ENCODE results near the gene RACGAP1. TPM values are rescaled to one million over a fixed set of nuclear protein-coding genes. Genes with fewer than 3 reads are reported as not detected.

RACGAP1 gene
- total RNA-seq, 4 donors from 2014 or later = 20.1 to 44.7 (median 33.6) TPM

DNA sequence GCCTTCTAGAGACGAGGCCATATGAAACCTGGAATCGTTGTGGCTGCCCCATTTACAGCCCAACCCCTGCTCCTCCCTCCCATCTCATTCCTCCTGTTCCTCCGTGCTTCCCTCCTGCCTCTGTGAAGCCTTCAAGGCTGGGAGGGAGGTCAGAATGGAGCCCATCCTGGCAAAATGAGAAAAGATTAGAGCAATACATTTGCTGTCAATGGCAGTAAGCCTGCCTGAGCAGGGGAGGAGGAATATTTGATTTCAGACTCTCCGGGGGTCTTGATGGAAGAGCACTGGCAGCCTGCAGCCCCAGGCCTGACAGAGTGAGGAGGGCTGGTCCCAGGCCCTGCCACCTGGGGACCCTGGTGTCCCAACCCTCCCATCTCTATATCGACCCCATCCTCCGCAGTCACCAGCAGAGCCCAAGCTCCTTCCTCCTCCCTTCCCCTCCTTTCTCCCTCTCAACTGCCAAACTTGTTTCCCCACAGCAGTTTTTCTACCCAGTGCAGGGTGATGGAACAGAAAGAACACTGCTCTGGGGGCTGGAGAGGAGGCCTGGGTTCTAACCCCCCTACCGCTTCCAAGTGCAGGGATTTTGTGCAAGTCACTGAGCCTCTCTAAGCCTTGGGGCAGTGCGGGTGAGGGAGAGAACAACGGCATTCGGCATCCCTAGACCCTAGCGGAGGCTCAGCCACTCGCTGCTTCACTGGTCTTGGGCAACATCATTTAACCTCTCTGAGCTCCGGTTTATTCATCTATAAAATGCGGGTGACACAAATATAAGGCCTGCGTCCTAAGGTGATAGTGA, 16.0 kb upstream of the RACGAP1 start:
- Histone ChIP-seq H3K36me3 (no peaks in the 10 kb centered on the region), H3K4me3 (no peak overlapping the region), H3K27me3 (no peaks in the 10 kb centered on the region), H3K27ac (no peak overlapping the region), H3K4me1 (peaks cover 9 to 17% (median 10%) of the 10 kb centered on the region in 3 donors), H3K9me3 (no peaks in the 10 kb centered on the region)
- no peak for DNase-seq
- 85 to 86% methylated on average over 13 to 14 of the region's 15 CpGs for WGBS, 2 donors
- TF ChIP-seq, protein P1, sequence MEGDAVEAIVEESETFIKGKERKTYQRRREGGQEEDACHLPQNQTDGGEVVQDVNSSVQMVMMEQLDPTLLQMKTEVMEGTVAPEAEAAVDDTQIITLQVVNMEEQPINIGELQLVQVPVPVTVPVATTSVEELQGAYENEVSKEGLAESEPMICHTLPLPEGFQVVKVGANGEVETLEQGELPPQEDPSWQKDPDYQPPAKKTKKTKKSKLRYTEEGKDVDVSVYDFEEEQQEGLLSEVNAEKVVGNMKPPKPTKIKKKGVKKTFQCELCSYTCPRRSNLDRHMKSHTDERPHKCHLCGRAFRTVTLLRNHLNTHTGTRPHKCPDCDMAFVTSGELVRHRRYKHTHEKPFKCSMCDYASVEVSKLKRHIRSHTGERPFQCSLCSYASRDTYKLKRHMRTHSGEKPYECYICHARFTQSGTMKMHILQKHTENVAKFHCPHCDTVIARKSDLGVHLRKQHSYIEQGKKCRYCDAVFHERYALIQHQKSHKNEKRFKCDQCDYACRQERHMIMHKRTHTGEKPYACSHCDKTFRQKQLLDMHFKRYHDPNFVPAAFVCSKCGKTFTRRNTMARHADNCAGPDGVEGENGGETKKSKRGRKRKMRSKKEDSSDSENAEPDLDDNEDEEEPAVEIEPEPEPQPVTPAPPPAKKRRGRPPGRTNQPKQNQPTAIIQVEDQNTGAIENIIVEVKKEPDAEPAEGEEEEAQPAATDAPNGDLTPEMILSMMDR (IDR thresholded peaks at IDR 0.05) = no peak
- no peak for TF ChIP-seq POLR2A (IDR thresholded peaks at IDR 0.05)
- intact Hi-C loops (cut with DNase I) = no loop called here

DNA sequence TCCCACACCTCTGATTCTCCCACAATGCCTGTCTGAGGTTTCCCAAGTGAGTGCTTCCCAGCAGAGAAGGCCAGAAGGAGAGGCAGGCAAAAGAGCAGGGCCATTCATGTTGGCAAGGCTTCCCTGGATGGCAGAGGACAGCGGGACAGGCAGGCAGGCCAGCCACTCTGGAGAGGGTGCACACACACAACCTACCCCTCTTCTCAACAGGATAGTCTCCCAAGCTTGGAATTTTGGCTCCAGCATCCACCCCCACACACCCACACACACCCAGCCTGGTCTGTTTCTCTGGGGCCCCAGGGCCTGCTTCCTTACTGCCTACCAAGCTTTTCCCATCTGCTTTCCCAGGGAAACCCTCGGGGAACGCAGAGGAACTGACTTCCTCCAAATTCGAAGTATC, 15.4 kb upstream of the RACGAP1 start:
- no peak for DNase-seq
- 68 to 80% methylated on average over 1 to 3 of the region's 4 CpGs for WGBS, 2 donors
- no peaks in the 10 kb centered on the region for H3K9me3 ChIP-seq
- intact Hi-C loops (cut with DNase I) = no loop called here
- no peak overlapping the region for H3K27ac ChIP-seq
- H3K36me3 ChIP-seq = no peaks in the 10 kb centered on the region
- no peak overlapping the region for H3K4me3 ChIP-seq
- peaks cover 9 to 17% (median 10%) of the 10 kb centered on the region in 3 donors for H3K4me1 ChIP-seq
- TF ChIP-seq, protein P1 (IDR thresholded peaks at IDR 0.05) = no peak
- no peak for TF ChIP-seq POLR2A (IDR thresholded peaks at IDR 0.05)
- H3K27me3 ChIP-seq = no peaks in the 10 kb centered on the region

DNA sequence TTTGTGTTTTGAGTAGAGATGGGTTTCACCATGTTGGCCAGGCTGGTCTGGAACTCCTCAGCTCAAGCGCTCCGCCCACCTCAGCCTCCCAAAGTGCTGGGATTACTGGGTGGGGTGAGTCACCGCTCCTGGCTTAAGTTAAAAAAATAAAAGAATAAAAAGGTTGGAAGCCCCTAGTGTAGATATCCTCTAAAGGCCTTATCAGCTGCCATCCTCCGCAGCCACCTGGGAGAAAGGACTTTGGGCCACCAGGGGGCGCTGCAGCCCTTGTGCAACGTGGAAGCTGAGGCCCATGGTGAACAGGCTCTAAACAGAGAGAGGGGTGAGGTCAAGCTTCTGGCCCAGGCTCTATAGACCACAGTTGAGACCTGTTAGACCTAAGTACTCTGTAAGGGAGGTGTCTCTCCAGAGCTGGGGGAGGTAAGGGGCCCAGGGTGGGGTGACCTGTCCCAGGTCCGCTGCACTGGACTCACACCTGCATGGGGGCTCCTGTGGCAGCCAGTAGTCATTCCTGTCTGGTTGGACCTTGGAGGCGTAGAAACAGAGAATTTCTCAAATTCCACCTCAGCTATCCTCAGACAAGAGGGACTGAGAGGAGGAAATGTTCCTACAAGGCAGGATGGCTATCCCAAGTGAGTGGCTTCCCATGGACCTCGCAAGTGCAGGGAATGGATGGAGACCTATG, 14.0 kb upstream of the RACGAP1 start:
- intact Hi-C loops (cut with DNase I) = no loop called here
- Histone ChIP-seq H3K4me1 (peaks cover 9 to 20% (median 10%) of the 10 kb centered on the region in 3 donors), H3K4me3 (no peak overlapping the region), H3K9me3 (no peaks in the 10 kb centered on the region), H3K27ac (peak overlapping the region in 2 of 4 donors; percentile 28 to 57), H3K36me3 (no peaks in the 10 kb centered on the region), H3K27me3 (peaks cover 0 to 5% (median 0%) of the 10 kb centered on the region in 4 donors)
- TF ChIP-seq, protein P1 (IDR thresholded peaks at IDR 0.05) = peak; percentile 79 to 94 (median 88)
- TF ChIP-seq POLR2A (IDR thresholded peaks at IDR 0.05) = no peak
- 33 to 37% methylated on average over 5 to 8 of the region's 9 CpGs for WGBS, 2 donors
- no peak for DNase-seq

DNA sequence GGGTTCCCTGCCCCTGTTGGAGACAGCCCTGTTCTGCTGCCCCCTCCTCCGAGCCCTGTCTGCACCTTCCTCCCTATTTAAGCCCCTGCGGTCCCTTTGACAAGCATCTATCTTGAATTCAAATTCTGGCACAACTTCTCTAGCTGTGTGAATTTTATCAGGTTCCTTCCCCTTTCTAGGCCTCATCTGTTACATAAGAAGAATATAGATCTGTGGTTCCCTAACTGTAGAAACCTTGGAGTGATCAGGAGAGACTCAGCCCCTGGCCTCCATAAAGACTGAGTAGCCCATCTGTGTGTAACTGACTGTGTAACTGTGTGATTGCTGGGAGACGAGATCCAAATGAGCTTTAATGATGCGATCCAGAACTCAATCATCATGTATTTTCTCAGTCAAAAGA, 13.0 kb upstream of the RACGAP1 start:
- intact Hi-C loops (cut with DNase I) = no loop called here

More for the DNA sequence above, 13.0 kb upstream of the RACGAP1 start:
- TF ChIP-seq, protein P1 (IDR thresholded peaks at IDR 0.05) = no peak
- TF ChIP-seq POLR2A (IDR thresholded peaks at IDR 0.05) = no peak
- Histone ChIP-seq H3K27ac (no peak overlapping the region), H3K9me3 (no peaks in the 10 kb centered on the region), H3K36me3 (no peaks in the 10 kb centered on the region), H3K4me3 (no peak overlapping the region), H3K4me1 (peaks cover 9 to 21% (median 10%) of the 10 kb centered on the region in 3 donors), H3K27me3 (peaks cover 0 to 5% (median 0%) of the 10 kb centered on the region in 4 donors)
- DNase-seq = no peak
- 86 to 89% methylated on average over 4 of the region's 4 CpGs for WGBS, 2 donors
